Transverse colon (tissue), 3 donors: ENCODE results near the gene GPR153.

ENCODE experiments used
- CTCF ChIP-seq, 5 experiments: fragments of 200-600 bp in 3 of 5; fragments of 450-650 bp in 2 of 5; sonication (generic) in 3 of 5; IDR thresholded peaks; 1 replicate in 2 of 5; 2 replicates in 3 of 5; pipeline ENCODE4 v1.5.1; 2016 to 2017; ENCODE audit warnings: antibody characterized with exemption in 5 of 5, inconsistent platforms in 3 of 5, mild to moderate bottlenecking in 2 of 5, moderate library complexity in 1 of 5
- EP300 ChIP-seq: sonication (generic); formaldehyde crosslinking; IDR thresholded peaks from one replicate; pipeline ENCODE4 v1.6.1; 2017; ENCODE audit warnings: antibody characterized with exemption, low read depth
- POLR2A ChIP-seq: fragments of 450-650 bp; IDR thresholded peaks from one replicate; pipeline ENCODE4 v1.6.1; 2016; ENCODE audit warnings: antibody characterized with exemption, mild to moderate bottlenecking, moderate library complexity

DNA sequence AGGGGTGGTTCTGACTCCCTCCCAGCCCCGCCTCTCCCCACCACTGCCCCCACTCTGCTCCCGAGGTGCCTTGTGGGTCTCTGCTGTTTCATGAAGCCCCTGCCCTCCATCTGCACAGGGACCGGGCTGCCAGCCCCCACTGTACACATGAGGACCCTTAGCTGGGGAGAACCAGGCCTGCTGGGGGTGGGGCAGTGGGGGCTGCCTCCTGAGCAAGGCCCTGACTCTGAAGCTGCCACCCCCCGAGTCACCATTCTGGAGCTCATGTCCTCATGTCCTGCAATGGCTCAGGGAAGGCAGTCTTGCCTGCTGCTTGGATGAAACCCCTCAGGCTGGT is 8.6 kb downstream of the GPR153 start:
- TF ChIP-seq CTCF (IDR thresholded peaks at IDR 0.05) (no peak), EP300 (no peak), POLR2A (no peak)
